GM19351 (cell line): ENCODE results near the gene LAYN.
A peak's percentile ranks its signal among the peaks of the same experiment; 100 is the strongest.

Experiments
- ATAC-seq: cut with Tn5 transposase; IDR thresholded peaks from one replicate; pipeline ENCODE4 v1.9.1; 2021; ENCODE audit warnings: mild to moderate bottlenecking, moderate library complexity; ENCODE audit not compliant: unreplicated experiment

LAYN gene

GRCh38 chr11:111530091-111530490 is 10.4 kb upstream of the LAYN start:
- ATAC-seq: no peak

GRCh38 chr11:111531136-111531535 is 9.4 kb upstream of the LAYN start:
- no peak for ATAC-seq

GRCh38 chr11:111531687-111532364 is 8.7 kb upstream of the LAYN start:
- peak; percentile 96 for ATAC-seq

GRCh38 chr11:111532365-111532709 is 8.2 kb upstream of the LAYN start:
- ATAC-seq: no peak

GRCh38 chr11:111535281-111535680 is 5.2 kb upstream of the LAYN start:
- no peak for ATAC-seq

- no peak for ATAC-seq
Measured at GRCh38 chr11:111537336-111537860, 3.1 kb upstream of the LAYN start.

- no peak for ATAC-seq
Measured at GRCh38 chr11:111538407-111539114, 2.0 kb upstream of the LAYN start.

- ATAC-seq: no peak
Measured at GRCh38 chr11:111539426-111540113, 950 bp upstream of the LAYN start.

- no peak for ATAC-seq
Measured at GRCh38 chr11:111540937-111541253, 375 bp downstream of the LAYN start.

GRCh38 chr11:111541254-111542061 is 938 bp downstream of the LAYN start:
- ATAC-seq: no peak

GRCh38 chr11:111542606-111543275 is 2.2 kb downstream of the LAYN start:
- no peak for ATAC-seq

GRCh38 chr11:111548525-111548924 is 8.0 kb downstream of the LAYN start:
- no peak for ATAC-seq

GRCh38 chr11:111549196-111549868 is 8.8 kb downstream of the LAYN start:
- no peak for ATAC-seq

- ATAC-seq: no peak
Measured at GRCh38 chr11:111549869-111550203, 9.3 kb downstream of the LAYN start.

GRCh38 chr11:111550258-111550657 is 9.7 kb downstream of the LAYN start:
- ATAC-seq: no peak

- no peak for ATAC-seq
Measured at GRCh38 chr11:111554532-111554931, 14.0 kb downstream of the LAYN start.

- ATAC-seq: no peak
Measured at GRCh38 chr11:111555255-111555654, 14.7 kb downstream of the LAYN start.

GRCh38 chr11:111557425-111558111 is 17.0 kb downstream of the LAYN start:
- ATAC-seq: no peak

- no peak for ATAC-seq
Measured at GRCh38 chr11:111559800-111560464, 19.4 kb downstream of the LAYN start.
